Activated CD8-positive, alpha-beta memory T cell treated with anti-CD3 and anti-CD28 coated beads for 36 hours (primary cell): Measurements from ENCODE around the gene COL18A1. TPM values are rescaled to one million over a fixed set of nuclear protein-coding genes. Genes with fewer than 3 reads are reported as not detected.
"Not testable (repeated sequence)": the region's sequence is repeated elsewhere in the genome, so short reads cannot be mapped to it uniquely, and the experiment has no call there.

ENCODE experiments used
- CTCF ChIA-PET: fragments of 350-600 bp; sonication (Branson Sonifier 250); formaldehyde crosslinking; loops from one replicate; lab custom pipeline; 2021; ENCODE audit warnings: antibody characterized with exemption; lab: Charles Lee
- POLR2A ChIA-PET: fragments of 350-600 bp; sonication (Branson Sonifier 250); formaldehyde crosslinking; loops from one replicate; lab custom pipeline; 2021; ENCODE audit warnings: antibody characterized with exemption; lab: Charles Lee
- total RNA-seq, 2 experiments: library from RNA; stranded (reverse); gene quantifications; one replicate each; pipeline ENCODE4 v1.2.3, GENCODE V29; 2021

COL18A1 gene
- total RNA-seq, 2 experiments from 2014 or later, result 1.9 TPM

DNA sequence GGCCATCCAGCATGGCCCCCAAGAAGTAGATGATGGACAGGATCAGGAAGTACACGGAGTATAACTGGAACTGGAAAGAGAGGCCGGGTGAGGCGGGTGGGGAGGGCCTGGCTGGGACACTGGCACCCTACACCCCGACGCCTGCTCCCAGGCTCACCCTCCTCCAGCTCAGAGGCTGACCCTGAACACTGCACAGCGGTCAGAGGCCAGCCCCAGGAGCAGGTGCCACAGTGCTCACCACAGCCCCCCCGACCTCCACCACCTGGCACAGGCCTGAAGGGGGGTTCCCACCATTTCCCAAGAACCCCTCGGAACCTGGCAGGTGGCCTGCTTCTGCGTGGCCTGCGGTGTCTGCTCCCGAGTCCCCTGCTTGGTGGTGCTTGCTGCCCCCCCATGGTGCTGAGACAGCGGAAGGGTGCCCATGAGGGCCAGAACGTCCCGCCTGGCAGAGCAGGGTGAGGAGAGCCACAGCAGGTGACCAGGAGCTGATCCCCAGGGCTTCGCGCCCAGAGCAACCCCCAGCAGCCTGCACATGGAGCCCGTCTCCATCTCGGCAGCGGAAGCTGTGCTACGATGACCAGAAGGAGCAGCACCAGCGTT is 111.2 kb downstream of the COL18A1 start:
- CTCF ChIA-PET, result interaction anchor here (1.3 kb wide), 1 partner anchor 38 kb away, joined by 3 read pairs; no protein-coding TSS in a partner anchor
- POLR2A ChIA-PET, result interaction anchor here (0.6 to 1.1 kb wide), 2 partner anchors 33 to 1796 kb away, joined by 4 to 5 read pairs; no protein-coding TSS in a partner anchor

DNA sequence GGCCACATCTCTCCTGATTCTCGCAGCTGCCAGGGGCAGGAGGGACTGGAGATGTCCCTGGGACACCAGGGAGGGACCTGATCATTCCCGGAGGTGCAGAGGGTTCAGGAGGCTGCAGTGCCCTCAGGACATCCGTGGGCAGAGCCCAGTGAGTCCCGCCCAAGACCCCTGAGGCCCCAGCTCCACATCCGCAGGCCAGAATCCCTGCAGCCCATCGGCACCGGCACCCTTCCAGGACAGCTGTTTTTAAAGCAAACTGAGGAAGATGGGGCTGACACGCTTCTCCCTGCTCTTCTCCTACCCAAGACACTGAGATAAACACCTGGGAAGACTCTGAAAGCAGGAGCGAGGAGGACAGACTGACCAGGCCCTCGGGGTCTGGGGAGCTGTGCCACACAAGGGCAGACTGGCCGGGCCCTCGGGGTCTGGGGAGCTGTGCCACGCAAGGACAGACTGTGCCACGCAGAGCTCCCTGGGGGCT is 111.7 kb downstream of the COL18A1 start:
- ChIA-PET POLR2A (interaction anchor here (0.6 to 1.1 kb wide), 2 partner anchors 33 to 1797 kb away, joined by 4 to 5 read pairs; no protein-coding TSS in a partner anchor), CTCF (interaction anchor here (1.3 kb wide), 1 partner anchor 39 kb away, joined by 3 read pairs; no protein-coding TSS in a partner anchor)

DNA sequence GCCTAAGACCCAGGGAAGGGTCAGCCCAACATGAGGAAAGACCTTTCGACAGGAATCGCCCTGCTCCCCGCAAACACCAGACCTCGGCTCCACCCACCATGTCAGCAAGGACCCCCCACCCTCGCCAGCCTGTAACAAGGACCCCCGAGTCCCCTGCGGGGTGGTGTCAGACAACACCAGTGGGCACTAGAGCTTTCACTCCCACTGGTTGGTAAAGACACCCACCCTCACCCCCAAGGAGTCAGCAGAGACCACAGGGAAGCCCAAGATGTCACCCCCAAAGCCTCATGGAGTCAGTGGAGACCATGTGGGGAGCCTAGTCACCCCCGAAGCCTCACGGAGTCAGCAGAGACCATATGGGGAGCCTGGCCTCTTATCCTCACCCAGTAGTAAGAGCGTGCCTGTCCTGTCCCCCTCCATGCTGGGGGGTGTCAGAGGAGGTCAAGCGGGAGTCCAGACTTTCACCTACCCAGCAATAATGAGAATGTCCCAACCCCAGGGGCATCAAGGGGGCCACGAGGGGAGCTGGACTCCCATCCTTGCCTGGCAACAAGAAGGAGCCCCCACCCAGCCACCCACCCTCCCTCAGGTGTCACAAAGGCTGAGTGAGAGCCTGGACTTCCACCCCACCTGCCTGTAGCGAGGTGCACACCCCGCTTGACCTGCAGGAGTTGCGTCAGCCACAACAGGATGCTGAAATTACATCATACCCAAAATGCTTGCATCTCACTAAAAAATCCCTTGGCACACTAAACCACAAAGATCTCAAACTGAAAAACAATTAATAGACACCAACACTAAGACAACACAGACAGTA is 112.5 kb downstream of the COL18A1 start:
- CTCF ChIA-PET, result interaction anchor here (1.3 kb wide), 1 partner anchor 39 kb away, joined by 3 read pairs; no protein-coding TSS in a partner anchor
- POLR2A ChIA-PET, result interaction anchor here (1.1 kb wide), 1 partner anchor 34 kb away, joined by 4 read pairs; no protein-coding TSS in a partner anchor

DNA sequence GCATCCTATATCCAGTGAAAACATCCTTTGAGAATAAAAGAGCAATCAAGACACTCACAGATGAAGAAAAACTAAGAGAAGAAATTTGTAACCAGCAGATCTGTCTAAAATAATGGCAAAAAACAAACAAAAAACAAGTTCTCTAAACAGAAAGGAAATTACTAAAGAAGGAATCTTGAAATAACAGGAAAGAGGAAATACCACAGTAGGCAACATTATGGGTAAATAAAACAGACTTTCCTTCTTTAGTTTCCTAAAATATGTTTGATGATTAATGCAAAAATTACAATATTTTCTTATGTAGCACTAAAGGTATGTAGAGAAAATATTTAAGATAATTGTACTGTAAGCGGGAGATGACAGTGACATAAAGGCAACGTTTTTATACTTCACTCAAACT is 113.8 kb downstream of the COL18A1 start:
- POLR2A ChIA-PET, result interaction anchor here (0.6 kb wide), 1 partner anchor 591 kb away, joined by 3 read pairs; no protein-coding TSS in a partner anchor

DNA sequence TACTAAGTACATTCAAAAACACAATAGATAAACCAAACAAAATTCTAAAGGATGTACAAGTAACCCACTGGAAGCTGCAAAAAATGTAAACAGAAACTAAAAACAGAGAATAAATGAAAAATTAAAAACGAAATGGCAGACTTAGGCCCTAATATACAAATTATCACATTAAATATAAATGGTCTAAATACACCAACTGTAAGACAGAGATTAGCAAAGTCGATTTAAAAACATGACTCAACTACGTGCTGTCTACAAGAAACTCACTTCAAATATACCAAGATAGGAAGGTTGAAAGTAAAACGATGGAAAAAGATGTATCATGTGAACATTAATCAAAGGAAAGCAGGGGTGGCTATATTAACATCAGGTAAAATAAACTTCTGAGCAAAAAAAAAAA is 114.2 kb downstream of the COL18A1 start:
- ChIA-PET CTCF (no interaction called here), POLR2A (interaction anchor here (0.6 kb wide), 1 partner anchor 591 kb away, joined by 3 read pairs; no protein-coding TSS in a partner anchor)

More for the DNA sequence above, 113.8 kb downstream of the COL18A1 start:
- CTCF ChIA-PET, result no interaction called here

DNA sequence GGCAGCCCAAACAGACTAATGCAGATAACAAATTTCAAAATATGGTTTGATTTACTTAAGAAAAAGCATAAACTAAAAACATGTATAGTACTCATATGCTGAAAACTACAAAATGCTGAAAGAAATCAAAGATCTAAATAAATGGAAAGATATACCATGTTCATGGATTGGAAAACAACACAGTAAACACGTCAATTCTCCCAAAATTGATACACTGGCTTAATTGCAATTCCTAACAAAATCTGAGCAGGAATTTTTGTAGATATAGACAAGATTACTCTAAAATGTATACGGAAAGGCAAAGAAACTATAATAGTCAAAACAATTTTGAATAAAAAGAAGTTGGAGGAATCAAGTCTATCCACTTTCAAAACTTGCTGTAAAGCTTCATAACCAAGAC is 116.3 kb downstream of the COL18A1 start:
- POLR2A ChIA-PET, result no interaction called here
- CTCF ChIA-PET, result no interaction called here

DNA sequence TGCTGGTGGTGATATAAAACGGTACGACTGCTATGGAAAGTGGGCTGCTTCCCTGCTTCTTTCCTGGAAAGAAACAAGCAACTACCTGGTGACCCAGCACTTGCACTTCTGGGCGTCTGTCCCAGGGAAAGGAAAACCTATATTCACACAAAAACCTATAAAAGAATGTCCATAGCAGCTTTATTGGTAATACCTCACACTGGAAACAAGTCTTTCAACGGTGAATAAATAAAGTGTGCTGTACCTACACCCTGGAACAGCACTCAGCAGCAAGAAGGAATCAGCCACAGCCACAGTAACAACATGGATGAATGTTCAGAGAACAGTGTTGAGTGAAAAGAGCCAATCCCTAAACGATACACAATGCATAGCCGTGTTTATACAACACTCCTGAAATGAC is 117.4 kb downstream of the COL18A1 start:
- ChIA-PET POLR2A (no interaction called here), CTCF (no interaction called here)

DNA sequence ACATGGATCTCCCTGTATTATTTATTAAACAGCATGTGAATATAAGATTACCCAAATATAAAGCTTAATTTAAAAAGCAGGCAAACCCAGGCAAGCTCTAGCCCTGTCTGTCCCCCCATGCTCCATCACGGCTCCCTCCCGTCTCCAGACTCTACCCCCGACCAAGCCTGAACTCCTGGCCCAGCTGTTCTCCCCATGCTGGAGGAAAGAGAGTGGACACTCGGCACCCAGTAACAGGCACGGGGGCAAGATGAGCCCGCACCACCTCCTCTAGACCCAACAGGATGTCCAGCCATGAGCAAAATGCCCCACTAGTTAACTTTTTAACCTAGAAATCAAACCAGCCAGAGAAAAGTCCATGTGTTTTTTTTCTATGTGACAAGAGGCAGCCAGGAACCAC is 118.0 kb downstream of the COL18A1 start:
- POLR2A ChIA-PET, result no interaction called here
- CTCF ChIA-PET, result no interaction called here

DNA sequence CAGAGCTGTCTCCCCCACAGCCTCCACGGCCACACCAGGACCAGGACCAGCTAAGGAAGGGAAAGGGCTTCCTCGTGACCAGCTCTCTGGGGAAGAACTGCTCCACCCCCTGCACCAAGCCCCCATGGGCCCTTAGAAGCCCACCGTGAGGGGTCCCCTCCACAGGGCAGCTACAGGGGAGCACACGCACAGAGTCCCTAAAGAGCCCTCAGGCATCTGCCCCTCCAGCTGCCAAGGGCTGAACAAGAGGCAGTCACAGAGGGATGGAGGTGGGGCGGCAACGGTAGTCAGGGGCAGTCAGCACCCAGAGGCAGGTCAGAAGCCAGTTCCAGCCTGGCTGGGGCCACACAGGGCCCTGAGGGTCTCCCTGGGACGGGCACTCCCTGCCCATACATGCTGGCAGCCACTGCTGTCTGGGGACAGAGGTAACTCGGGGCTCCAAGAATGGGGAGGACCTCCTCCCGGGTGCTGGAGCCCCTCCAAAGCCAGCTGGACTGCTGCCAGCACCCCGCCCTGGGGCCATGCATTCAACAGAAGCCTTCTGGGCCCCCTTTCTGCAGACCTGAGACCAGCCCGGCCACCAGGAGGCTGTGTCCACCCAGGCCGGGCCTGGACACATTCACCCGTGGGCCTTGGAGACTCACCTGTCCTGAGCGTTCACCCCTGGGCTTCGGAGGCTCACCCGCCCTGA is 118.6 kb downstream of the COL18A1 start:
- CTCF ChIA-PET, result no interaction called here
- POLR2A ChIA-PET, result no interaction called here

DNA sequence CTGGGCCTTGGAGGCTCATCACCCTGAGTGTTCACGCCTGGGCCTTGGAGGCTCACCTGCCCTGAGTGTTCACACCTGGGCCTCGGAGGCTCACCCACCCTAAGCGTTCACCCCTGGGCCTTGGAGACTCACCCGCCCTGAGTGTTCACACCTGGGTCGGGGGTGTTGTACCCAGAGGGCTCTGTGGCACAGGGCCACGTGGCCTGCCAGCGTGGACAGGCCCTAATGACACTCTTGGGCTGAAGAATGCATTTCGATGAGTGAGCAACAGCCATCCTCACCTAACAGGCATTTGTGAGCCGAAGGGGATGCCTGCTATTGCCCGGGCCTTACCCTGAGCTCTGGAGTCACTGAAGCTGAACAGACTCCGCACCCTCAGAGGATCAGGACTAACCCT is 119.8 kb downstream of the COL18A1 start:
- POLR2A ChIA-PET, result no interaction called here
- CTCF ChIA-PET, result no interaction called here

DNA sequence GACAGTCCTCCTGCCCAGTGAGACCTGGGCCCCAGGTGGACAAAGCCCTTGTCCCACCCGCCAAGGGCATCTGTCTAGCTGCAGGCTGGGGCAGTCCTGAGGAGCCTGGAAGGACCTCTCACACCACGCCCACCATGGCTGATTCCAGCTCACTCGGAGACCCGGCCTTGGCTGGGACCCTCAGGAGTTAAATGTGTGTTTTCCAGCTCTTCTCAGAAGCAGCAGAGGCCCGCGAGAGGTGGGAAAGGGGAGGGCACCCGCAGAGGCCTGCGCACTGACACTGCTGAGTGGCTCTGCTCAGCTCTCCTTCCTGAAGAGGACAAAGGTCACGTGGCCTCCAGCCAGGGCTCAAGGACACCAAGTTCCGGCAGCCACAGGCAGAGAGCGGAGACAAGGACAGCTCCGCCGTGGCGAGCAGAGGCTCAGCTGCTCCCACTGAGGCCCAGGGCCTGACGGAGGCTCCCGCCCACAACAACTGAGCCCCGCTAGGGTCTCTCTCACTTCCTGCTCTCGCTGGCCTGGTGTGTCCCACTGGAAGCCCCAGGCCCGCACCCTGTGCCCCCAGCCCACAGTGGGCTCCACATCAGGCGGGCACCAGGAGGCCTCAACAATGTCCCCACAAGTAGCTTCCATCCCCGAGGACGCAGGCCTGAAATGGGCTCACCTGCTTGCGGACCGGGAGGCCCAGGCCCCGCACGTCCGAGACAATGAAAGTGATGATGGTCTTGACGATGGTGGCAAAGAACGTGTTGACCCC is 120.4 kb downstream of the COL18A1 start:
- ChIA-PET CTCF (no interaction called here), POLR2A (no interaction called here)

DNA sequence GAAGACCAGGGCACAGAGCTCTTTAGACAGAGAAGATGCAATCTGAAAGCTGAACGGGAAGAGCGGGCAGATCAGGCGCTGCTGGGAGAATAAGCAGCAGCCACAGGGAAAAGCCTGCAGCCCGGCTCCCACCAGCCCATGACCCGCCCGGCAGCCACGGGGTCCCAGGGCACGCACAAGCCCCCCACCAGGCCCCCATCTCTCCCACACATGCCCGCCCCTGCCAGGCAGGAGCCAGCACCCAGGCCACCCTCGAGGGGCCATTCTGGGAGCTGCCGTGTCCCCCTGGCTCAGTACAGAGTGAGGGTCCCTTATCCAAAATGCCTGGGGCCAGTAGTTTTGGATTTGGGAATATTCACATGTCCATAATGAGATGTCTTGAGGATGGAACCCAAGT is 120.9 kb downstream of the COL18A1 start:
- CTCF ChIA-PET, result no interaction called here
- POLR2A ChIA-PET, result no interaction called here

DNA sequence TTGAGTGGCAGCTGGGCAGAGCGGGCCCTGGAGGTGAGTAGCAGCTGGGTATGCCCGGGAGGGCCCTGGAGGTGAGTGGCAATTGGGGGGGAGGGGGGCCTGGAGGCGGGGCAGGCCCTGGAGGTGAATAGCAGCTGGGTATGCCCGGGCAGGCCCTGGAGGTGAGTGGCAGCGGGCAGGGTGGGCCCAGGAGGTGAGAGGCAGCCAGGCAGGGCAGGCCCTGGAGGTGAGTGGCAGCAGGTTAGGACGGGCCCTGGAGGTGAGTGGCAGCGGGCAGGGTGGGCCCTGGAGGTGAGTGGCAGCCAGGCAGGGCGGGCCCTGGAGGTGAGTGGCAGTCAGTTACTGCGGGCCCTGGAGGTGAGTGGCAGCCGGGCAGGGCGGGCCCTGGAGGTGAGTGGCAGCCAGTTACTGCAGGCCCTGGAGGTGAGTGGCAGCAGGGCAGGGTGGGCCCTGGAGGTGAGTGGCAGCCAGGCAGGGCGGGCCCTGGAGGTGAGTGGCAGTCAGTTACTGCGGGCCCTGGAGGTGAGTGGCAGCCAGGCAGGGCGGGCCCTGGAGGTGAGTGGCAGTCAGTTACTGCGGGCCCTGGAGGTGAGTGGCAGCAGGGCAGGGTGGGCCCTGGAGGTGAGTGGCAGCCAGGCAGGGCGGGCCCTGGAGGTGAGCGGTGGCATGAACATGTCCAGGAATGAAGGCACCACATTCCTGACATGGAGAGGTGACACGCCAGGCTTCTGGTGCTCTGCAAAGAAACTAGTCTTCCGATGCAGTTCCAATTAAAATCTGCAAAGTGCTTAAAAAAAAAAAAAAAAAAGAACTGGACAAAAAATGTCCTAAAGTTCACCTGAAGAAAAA is 122.4 kb downstream of the COL18A1 start:
- CTCF ChIA-PET, POLR2A ChIA-PET: not testable (repeated sequence)

DNA sequence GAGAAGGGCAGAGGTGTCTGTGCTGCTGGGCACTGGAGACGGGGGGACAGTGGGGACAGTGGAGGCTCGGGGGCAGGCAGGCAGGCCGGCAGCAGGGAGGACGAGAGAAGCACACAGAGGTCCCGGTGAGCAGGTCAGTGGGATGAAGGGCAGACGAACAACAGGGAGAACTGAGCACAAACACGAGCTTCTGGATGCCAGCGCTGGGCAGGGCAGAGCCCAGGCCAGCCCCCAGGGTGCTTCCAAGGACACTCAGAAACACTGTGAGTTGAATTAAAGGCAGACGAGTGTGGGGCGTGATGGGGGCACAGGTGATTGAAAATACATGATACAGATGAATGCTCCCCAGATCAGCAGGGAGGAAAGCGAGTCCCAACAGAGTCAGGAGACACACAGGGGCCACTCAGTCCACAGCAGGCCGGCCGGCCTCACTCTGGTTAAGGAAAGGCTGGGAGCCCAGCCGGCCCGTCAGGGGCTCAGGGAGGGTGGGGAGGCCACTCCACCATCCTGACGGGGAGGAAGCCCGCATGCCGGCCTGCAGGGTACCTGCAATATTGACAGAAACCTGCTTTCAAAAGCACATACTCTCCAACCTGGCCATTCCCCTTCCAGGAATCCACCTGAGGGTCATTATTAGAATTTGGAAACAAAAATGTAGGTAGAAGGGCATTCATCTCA is 123.2 kb downstream of the COL18A1 start:
- ChIA-PET CTCF (no interaction called here), POLR2A (no interaction called here)

DNA sequence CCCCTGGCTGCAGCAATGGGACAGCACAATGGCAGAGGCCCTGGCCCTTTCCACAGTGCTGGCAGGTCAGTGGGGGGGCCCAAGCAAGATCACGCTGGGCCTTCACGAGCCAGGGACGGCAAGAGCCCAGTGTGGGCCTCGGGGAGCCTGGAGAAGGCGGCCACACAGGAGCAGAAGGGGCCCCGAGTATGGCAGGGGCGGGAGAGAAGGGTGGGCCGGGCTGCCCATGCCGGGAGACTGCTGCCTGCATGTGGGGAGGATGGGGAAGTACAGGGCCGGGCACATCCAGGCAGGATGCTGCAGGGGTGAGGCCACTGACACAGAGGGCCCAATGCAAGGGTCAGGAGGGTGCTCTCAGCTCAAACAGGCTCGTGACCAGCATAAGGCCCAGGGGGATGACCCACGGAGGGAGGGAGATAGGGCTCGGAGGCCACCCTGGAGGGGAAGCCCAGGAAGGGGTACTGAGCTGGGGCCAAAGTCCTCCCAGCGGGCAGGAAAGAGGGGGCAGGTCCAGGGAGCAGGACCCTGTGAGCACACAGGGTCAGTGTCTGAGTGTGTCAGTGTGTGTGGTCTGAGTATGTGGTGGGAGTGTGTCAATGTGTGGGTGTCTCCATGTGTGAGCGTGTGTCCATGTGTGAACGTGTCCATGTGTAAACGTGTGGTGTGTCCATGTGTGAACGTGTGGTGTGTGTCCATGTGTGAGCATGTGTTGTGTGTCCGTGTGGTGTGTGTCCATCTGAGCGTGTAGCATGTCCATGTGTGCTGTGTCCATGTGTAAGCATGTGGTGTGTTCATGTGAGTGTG is 124.2 kb downstream of the COL18A1 start:
- CTCF ChIA-PET, result no interaction called here
- POLR2A ChIA-PET, result no interaction called here

DNA sequence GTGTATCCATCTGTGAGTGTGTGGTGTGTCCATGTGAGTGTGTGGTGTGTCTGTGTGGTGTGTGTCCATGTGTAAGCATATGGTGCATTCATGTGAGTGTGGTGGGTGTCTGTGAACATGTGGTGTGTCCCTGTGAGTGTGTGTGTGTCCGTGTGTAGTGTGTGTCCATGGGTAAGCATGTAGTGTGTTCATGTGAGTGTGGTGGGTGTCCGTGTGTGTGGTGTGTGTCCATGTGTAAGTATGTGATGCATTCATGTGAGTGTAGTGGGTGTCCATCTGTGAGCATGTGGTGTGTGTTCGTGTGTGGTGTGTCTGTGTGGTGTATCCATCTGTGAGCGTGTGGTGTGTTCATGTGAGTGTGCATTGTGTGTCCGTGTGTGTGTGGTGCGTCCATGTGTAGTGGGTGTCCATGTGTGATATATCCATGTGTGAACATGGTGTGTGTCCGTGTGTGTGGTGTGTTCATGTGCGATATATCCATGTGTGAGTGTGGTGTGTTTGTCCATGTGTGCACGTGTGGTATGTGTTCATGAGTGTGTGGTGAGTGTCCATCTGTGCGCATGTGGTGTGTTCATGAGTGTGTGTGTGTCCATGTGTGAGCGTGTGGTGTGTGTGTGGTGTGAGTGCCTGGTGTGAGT is 124.9 kb downstream of the COL18A1 start:
- CTCF ChIA-PET, result no interaction called here
- POLR2A ChIA-PET, result no interaction called here
